WTC11 (cell line): ENCODE results near the gene ANAPC4. TPM values are rescaled to one million over a fixed set of nuclear protein-coding genes. Genes with fewer than 3 reads are reported as not detected.

Experiments
- ATAC-seq: fragments of 200-7000 bp; cut with Tn5 transposase; 2 replicates; pipeline ENCODE4 v1.10.0; 2021; ENCODE audit warnings: mild to moderate bottlenecking, moderate library complexity
- CTCF ChIA-PET: fragments of 300-600 bp; sonication (Branson Sonifier 250); formaldehyde crosslinking; loops from one replicate; lab custom pipeline; 2021; ENCODE audit warnings: antibody characterized with exemption; lab: Charles Lee
- POLR2A ChIA-PET: fragments of 350-600 bp; sonication (Branson Sonifier 250); formaldehyde crosslinking; loops from one replicate; lab custom pipeline; 2021; ENCODE audit warnings: antibody characterized with exemption; lab: Charles Lee
- DNase-seq: peaks from one replicate; pipeline ENCODE4 v3.0.0; 2021; ENCODE audit warnings: low spot score
- H3K27ac Mint-ChIP-seq: 2 replicates; pipeline ENCODE4 v1.8.0; 2021; ENCODE audit warnings: mixed read lengths
- H3K27me3 Mint-ChIP-seq: 2 replicates; pipeline ENCODE4 v1.8.0; 2021; ENCODE audit warnings: low read depth, mild to moderate bottlenecking, moderate library complexity, mixed read lengths
- H3K36me3 Mint-ChIP-seq: 2 replicates; pipeline ENCODE4 v1.8.0; 2021; ENCODE audit warnings: mixed read lengths
- H3K4me1 Mint-ChIP-seq: 2 replicates; pipeline ENCODE4 v1.8.0; 2022; ENCODE audit warnings: mixed read lengths
- H3K4me3 Mint-ChIP-seq: 2 replicates; pipeline ENCODE4 v1.8.0; 2021; ENCODE audit warnings: mild to moderate bottlenecking, moderate library complexity, mixed read lengths
- H3K9me3 Mint-ChIP-seq: 2 replicates; pipeline ENCODE4 v1.8.0; 2021; ENCODE audit warnings: mixed read lengths
- ATF2 ChIP-seq: sonication (generic); formaldehyde crosslinking; IDR thresholded peaks from 2 replicates; pipeline ENCODE4 v1.8.1; 2022; ENCODE audit warnings: low read depth, missing genetic modification reagents, borderline replicate concordance
- CBFB ChIP-seq: sonication (generic); formaldehyde crosslinking; IDR thresholded peaks from 2 replicates; pipeline ENCODE4 v1.8.1; 2022; ENCODE audit warnings: mild to moderate bottlenecking, low read depth, missing genetic modification reagents
- CTCF ChIP-seq: fragments of 200-600 bp; IDR thresholded peaks from 2 replicates; pipeline ENCODE4 v1.8.0; 2022; ENCODE audit warnings: antibody characterized with exemption
- ERG ChIP-seq: fragments of 250-450 bp; sonication (Bioruptor Pico); IDR thresholded peaks from 2 replicates; pipeline ENCODE4 v1.8.0; 2021; ENCODE audit warnings: mild to moderate bottlenecking
- ETV6 ChIP-seq: sonication (generic); formaldehyde crosslinking; IDR thresholded peaks from 2 replicates; pipeline ENCODE4 v1.8.1; 2022; ENCODE audit warnings: mild to moderate bottlenecking, missing genetic modification reagents
- FOXK1 ChIP-seq: sonication (generic); formaldehyde crosslinking; IDR thresholded peaks from 2 replicates; pipeline ENCODE4 v1.8.0; 2022; ENCODE audit warnings: mild to moderate bottlenecking, moderate library complexity, missing genetic modification reagents
- FOXP1 ChIP-seq: sonication (generic); formaldehyde crosslinking; IDR thresholded peaks from 2 replicates; pipeline ENCODE4 v1.8.0; 2022; ENCODE audit warnings: missing genetic modification reagents, mild to moderate bottlenecking, moderate library complexity, borderline replicate concordance
- HMGA2 ChIP-seq: fragments of 250-450 bp; sonication (Bioruptor Pico); IDR thresholded peaks from 2 replicates; pipeline ENCODE4 v1.4.0; 2021; ENCODE audit warnings: mild to moderate bottlenecking, moderate library complexity
- IRF2 ChIP-seq: sonication (generic); formaldehyde crosslinking; IDR thresholded peaks from 2 replicates; pipeline ENCODE4 v1.8.0; 2022; ENCODE audit warnings: low read depth, missing genetic modification reagents, borderline replicate concordance
- JUN ChIP-seq: sonication (generic); formaldehyde crosslinking; IDR thresholded peaks from 2 replicates; pipeline ENCODE4 v1.8.0; 2023; ENCODE audit warnings: mild to moderate bottlenecking, missing genetic modification reagents
- MYBL2 ChIP-seq: sonication (generic); formaldehyde crosslinking; IDR thresholded peaks from 2 replicates; pipeline ENCODE4 v1.8.1; 2023; ENCODE audit warnings: mild to moderate bottlenecking, moderate library complexity, missing genetic modification reagents
- NFE2L1 ChIP-seq: sonication (generic); formaldehyde crosslinking; IDR thresholded peaks from 2 replicates; pipeline ENCODE4 v1.8.1; 2023; ENCODE audit warnings: missing genetic modification reagents
- PREB ChIP-seq: sonication (generic); formaldehyde crosslinking; IDR thresholded peaks from 2 replicates; pipeline ENCODE4 v1.8.1; 2022; ENCODE audit warnings: mild to moderate bottlenecking, missing genetic modification reagents, moderate library complexity, borderline replicate concordance
- SOX15 ChIP-seq: fragments of 250-450 bp; sonication (Bioruptor Pico); IDR thresholded peaks from 2 replicates; pipeline ENCODE4 v1.9.0; 2021; ENCODE audit warnings: mild to moderate bottlenecking
- STAT6 ChIP-seq: sonication (generic); formaldehyde crosslinking; conservative IDR thresholded peaks from 2 replicates; pipeline ENCODE4 v1.8.1; 2023; ENCODE audit warnings: mild to moderate bottlenecking, low read depth, missing genetic modification reagents, moderate library complexity
- TEAD1 ChIP-seq: sonication (generic); formaldehyde crosslinking; IDR thresholded peaks from 2 replicates; pipeline ENCODE4 v1.8.0; 2022; ENCODE audit warnings: mild to moderate bottlenecking, missing genetic modification reagents
- TP53 ChIP-seq: sonication (generic); formaldehyde crosslinking; IDR thresholded peaks from 2 replicates; pipeline ENCODE4 v1.8.1; 2023; ENCODE audit warnings: mild to moderate bottlenecking, missing genetic modification reagents
- ZNF281 ChIP-seq: sonication (generic); formaldehyde crosslinking; IDR thresholded peaks from 2 replicates; pipeline ENCODE4 v1.8.0; 2023; ENCODE audit warnings: mild to moderate bottlenecking, missing genetic modification reagents
- ZNF317 ChIP-seq: sonication (generic); formaldehyde crosslinking; IDR thresholded peaks from 2 replicates; pipeline ENCODE4 v1.8.1; 2023; ENCODE audit warnings: low read depth, mild to moderate bottlenecking, moderate library complexity, missing genetic modification reagents, borderline replicate concordance
- ZNF416 ChIP-seq: fragments of 250-450 bp; sonication (Bioruptor Pico); IDR thresholded peaks from 2 replicates; pipeline ENCODE4 v1.9.0; 2021; ENCODE audit warnings: mild to moderate bottlenecking, inconsistent platforms
- ZNF423 ChIP-seq: fragments of 250-450 bp; sonication (Bioruptor Pico); IDR thresholded peaks from 2 replicates; pipeline ENCODE4 v2.1.2; 2022; ENCODE audit warnings: mild to moderate bottlenecking, moderate library complexity
- total RNA-seq: library from RNA; stranded (reverse); gene quantifications from 3 replicates; pipeline ENCODE4 v1.2.3, GENCODE V29; 2021
- TF ChIP-seq, protein P1 (sequence below): sonication (generic); formaldehyde crosslinking; IDR thresholded peaks from 2 replicates; pipeline ENCODE4 v1.8.0; 2023; ENCODE audit warnings: missing genetic modification reagents

ANAPC4 gene
- total RNA-seq, 1 experiment from 2014 or later: 40.5 TPM

- Mint-ChIP-seq H3K27ac (no peak overlapping the region), H3K9me3 (no peaks in the 10 kb centered on the region), H3K4me1 (no peaks in the 10 kb centered on the region), H3K4me3 (no peak overlapping the region), H3K27me3 (no peaks in the 10 kb centered on the region), H3K36me3 (peaks cover 19% of the 10 kb centered on the region)
- ATAC-seq (no peak), DNase-seq (no peak)
- ChIA-PET POLR2A (no interaction called here), CTCF (no interaction called here)
- no peak for TF ChIP-seq STAT6 (CRISPR knock-in tag)
- TF ChIP-seq NFE2L1: no peak
- TF ChIP-seq FOXK1 (CRISPR knock-in tag): no peak
- TF ChIP-seq ZNF281 (CRISPR knock-in tag): no peak
- TF ChIP-seq ZNF416 (CRISPR knock-in tag): no peak
- no peak for TF ChIP-seq ZNF423 (CRISPR knock-in tag)
Measured at GRCh38 chr4:25420931-25421330, 43.9 kb downstream of the ANAPC4 start.

GRCh38 chr4:25421816-25422525, 44.9 kb downstream of the ANAPC4 start:
- ChIA-PET CTCF (interaction anchor here (0.9 kb wide), 1 partner anchor 18 kb away, joined by 3 read pairs; no protein-coding TSS in a partner anchor), POLR2A (no interaction called here)

More at GRCh38 chr4:25421816-25422525, 44.9 kb downstream of the ANAPC4 start:
- H3K27me3 Mint-ChIP-seq: no peaks in the 10 kb centered on the region
- no peaks in the 10 kb centered on the region for H3K9me3 Mint-ChIP-seq
- ATAC-seq: no peak
- no peaks in the 10 kb centered on the region for H3K4me1 Mint-ChIP-seq
- no peak for TF ChIP-seq JUN (CRISPR knock-in tag)
- no peak for TF ChIP-seq CBFB (CRISPR knock-in tag)
- no peak for TF ChIP-seq ERG (CRISPR knock-in tag)
- TF ChIP-seq ZNF416 (CRISPR knock-in tag): no peak
- no peak for TF ChIP-seq SOX15
- TF ChIP-seq MYBL2: no peak
- no peak for TF ChIP-seq TEAD1 (CRISPR knock-in tag)
- TF ChIP-seq IRF2 (CRISPR knock-in tag): no peak
- TF ChIP-seq HMGA2 (CRISPR knock-in tag): no peak
- no peak for TF ChIP-seq CTCF
- no peak for TF ChIP-seq PREB
- no peak for TF ChIP-seq ZNF317 (CRISPR knock-in tag)
- TF ChIP-seq TP53 (CRISPR knock-in tag): no peak
- no peak for TF ChIP-seq ATF2 (CRISPR knock-in tag)
- TF ChIP-seq FOXP1 (CRISPR knock-in tag): no peak
- no peak for TF ChIP-seq ETV6 (CRISPR knock-in tag)
- TF ChIP-seq, protein P1, sequence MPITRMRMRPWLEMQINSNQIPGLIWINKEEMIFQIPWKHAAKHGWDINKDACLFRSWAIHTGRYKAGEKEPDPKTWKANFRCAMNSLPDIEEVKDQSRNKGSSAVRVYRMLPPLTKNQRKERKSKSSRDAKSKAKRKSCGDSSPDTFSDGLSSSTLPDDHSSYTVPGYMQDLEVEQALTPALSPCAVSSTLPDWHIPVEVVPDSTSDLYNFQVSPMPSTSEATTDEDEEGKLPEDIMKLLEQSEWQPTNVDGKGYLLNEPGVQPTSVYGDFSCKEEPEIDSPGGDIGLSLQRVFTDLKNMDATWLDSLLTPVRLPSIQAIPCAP (CRISPR knock-in tag): no peak
- TF ChIP-seq, all 79 proteins: peak for 0
- Mint-ChIP-seq H3K27ac (no peak overlapping the region; the same call in 1 of the 2 replicates), H3K36me3 (peaks cover 11% of the 10 kb centered on the region), H3K4me3 (no peak overlapping the region)
- DNase-seq: no peak
